Measurements from ENCODE around the gene GJD3. TPM values are rescaled to one million over a fixed set of nuclear protein-coding genes. Genes with fewer than 3 reads are reported as not detected.

Gene GJD3
- total RNA-seq, 2 experiments from 2014 or later, result not detected

DNA sequence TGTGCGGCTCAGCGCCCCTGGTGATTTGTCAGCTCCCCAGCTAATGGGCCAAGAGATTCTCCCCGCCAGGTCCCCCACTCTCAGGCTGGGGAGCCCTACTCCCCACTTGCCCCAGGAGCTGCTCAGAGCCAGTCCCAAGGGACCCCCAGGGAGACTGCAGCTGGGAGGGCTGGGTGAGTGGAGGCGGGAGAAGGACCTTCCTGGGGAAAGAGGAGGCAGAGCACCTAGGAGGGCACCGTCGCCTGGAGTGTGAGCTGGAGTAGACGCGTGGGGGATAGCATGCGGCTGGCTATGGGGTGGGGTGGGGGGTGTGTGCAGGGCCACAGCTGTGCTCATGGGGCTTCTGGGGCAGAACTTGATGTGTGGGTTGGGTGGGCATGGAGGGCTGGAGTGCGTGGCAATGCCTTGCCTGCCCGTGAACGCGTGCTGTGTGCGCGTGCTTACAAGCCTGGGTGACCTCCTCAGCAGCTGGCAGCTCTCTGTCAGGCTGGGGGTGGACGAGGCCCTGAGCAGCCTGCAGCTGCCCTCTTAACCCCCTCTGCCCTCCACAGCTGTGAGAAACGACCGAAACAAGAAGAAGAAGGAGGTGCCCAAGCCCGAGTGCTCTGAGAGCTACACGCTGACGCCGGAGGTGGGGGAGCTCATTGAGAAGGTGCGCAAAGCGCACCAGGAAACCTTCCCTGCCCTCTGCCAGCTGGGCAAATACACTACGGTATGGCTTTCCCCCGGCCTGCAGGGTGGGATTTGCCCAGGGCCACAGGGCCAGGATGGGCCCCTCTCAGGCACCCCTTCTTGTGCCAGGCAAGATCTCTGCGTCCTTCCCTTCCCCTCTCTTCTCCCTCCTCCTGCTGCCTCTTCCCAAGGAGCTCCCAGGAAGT, 12.9 kb downstream of the GJD3 start:
- H4K20me1 ChIP-seq (ENCODE audit: insufficient read depth, low read length), result no peaks in the 10 kb centered on the region
- H3K4me2 ChIP-seq (ENCODE audit: low read length), result no peak overlapping the region
- H3K79me2 ChIP-seq (ENCODE audit: insufficient read depth, low read depth, low read length), result no peaks in the 10 kb centered on the region
- H3K9me3 ChIP-seq (ENCODE audit: low read length), result no peaks in the 10 kb centered on the region
- TF ChIP-seq EZH2phosphoT487 (IDR thresholded peaks at IDR 0.05; ENCODE audit: borderline replicate concordance, low read depth, low read length), result no peak
- TF ChIP-seq, protein P1, sequence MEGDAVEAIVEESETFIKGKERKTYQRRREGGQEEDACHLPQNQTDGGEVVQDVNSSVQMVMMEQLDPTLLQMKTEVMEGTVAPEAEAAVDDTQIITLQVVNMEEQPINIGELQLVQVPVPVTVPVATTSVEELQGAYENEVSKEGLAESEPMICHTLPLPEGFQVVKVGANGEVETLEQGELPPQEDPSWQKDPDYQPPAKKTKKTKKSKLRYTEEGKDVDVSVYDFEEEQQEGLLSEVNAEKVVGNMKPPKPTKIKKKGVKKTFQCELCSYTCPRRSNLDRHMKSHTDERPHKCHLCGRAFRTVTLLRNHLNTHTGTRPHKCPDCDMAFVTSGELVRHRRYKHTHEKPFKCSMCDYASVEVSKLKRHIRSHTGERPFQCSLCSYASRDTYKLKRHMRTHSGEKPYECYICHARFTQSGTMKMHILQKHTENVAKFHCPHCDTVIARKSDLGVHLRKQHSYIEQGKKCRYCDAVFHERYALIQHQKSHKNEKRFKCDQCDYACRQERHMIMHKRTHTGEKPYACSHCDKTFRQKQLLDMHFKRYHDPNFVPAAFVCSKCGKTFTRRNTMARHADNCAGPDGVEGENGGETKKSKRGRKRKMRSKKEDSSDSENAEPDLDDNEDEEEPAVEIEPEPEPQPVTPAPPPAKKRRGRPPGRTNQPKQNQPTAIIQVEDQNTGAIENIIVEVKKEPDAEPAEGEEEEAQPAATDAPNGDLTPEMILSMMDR (conservative IDR thresholded peaks at IDR 0.05; ENCODE audit: low read length), result no peak
- peaks cover 18% of the 10 kb centered on the region for H3K4me1 ChIP-seq (ENCODE audit: insufficient read depth, low read length, poor library complexity, severe bottlenecking)
- DNase-seq (ENCODE audit: low spot score), result no peak
- no peak overlapping the region for H3K4me3 ChIP-seq (ENCODE audit: low read depth, low read length, poor library complexity, severe bottlenecking)
- no peaks in the 10 kb centered on the region for H3K36me3 ChIP-seq (ENCODE audit: insufficient read depth, low read length)
- H3K27ac ChIP-seq (ENCODE audit: low read depth, low read length, poor library complexity, severe bottlenecking), result no peak overlapping the region
- no peaks in the 10 kb centered on the region for H3K9me2 ChIP-seq (ENCODE audit: insufficient read depth, low read length)
- no peak overlapping the region for H2AFZ ChIP-seq (ENCODE audit: low read length)
- no TSS peak for BruUV-seq (replicated peaks)
- POLR2A ChIA-PET, result no interaction called here
- CTCF ChIA-PET (ENCODE audit: unreplicated experiment), result interaction anchor here (0.5 kb wide), 2 partner anchors 52 to 161 kb away, joined by 3 to 7 read pairs; no protein-coding TSS in a partner anchor
- intact Hi-C loops (cut with micrococcal nuclease; ENCODE audit: unreplicated experiment), result no loop called here

DNA sequence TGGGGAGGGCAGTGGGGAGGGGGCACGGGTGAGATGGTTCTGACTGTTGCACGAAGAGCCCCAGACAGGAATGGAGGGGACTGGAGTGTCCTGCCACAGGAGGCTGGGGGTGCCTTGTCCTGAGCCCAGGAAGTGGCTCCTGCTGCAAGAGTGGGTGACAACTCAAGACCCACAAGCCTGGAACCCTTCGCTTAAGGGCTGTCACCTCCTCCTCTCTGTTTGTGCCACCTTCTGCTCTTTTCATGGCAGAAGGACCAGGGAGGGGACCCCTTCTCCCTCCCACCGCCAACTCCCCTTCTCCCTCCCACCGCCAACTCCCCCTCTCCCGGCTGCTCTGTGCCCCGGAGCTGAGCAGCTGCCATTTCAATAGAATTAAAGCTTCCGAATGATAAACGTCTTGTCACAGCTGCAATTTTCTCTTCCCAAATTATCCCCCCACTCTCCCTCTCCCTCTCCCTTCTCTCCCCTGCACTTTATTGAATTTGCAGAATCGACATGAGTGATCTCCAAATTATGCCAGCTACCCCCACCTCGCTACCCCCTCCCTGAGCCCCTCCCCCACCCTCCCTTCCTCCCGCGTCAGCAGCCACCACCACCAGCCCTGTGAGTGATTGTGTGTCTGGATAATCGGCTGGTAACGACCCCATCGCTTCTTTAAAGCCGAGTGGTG, 13.7 kb downstream of the GJD3 start:
- H3K9me3 ChIP-seq (ENCODE audit: low read length), result no peaks in the 10 kb centered on the region
- ChIA-PET CTCF (ENCODE audit: unreplicated experiment) (interaction anchor here (0.6 kb wide), 1 partner anchor 28 kb away, joined by 3 read pairs; no protein-coding TSS in a partner anchor), POLR2A (interaction anchor here (0.7 kb wide), 1 partner anchor 93 kb away, joined by 3 read pairs; no protein-coding TSS in a partner anchor)
- BruUV-seq (replicated peaks), result no TSS peak
- H3K4me3 ChIP-seq (ENCODE audit: low read depth, low read length, poor library complexity, severe bottlenecking), result no peak overlapping the region
- no peak for TF ChIP-seq EZH2phosphoT487 (IDR thresholded peaks at IDR 0.05; ENCODE audit: borderline replicate concordance, low read depth, low read length)
- TF ChIP-seq, protein P1 (conservative IDR thresholded peaks at IDR 0.05; ENCODE audit: low read length), result no peak
- no peak overlapping the region for H3K4me2 ChIP-seq (ENCODE audit: low read length)
- H3K27ac ChIP-seq (ENCODE audit: low read depth, low read length, poor library complexity, severe bottlenecking), result no peak overlapping the region
- H3K9me2 ChIP-seq (ENCODE audit: insufficient read depth, low read length), result no peaks in the 10 kb centered on the region
- no peaks in the 10 kb centered on the region for H3K79me2 ChIP-seq (ENCODE audit: insufficient read depth, low read depth, low read length)
- no peaks in the 10 kb centered on the region for H3K36me3 ChIP-seq (ENCODE audit: insufficient read depth, low read length)
- H2AFZ ChIP-seq (ENCODE audit: low read length), result no peak overlapping the region
- H4K20me1 ChIP-seq (ENCODE audit: insufficient read depth, low read length), result no peaks in the 10 kb centered on the region
- intact Hi-C loops (cut with micrococcal nuclease; ENCODE audit: unreplicated experiment), result no loop called here
- peaks cover 18% of the 10 kb centered on the region for H3K4me1 ChIP-seq (ENCODE audit: insufficient read depth, low read length, poor library complexity, severe bottlenecking)
- no peak for DNase-seq (ENCODE audit: low spot score)

Measured in OCI-LY7 (cell line).